Measurements from ENCODE around the gene KRT83. TPM values are rescaled to one million over a fixed set of nuclear protein-coding genes. Genes with fewer than 3 reads are reported as not detected.

The KRT83 gene
- polyA plus RNA-seq (2013, experiment 1 of 2): not detected
- polyA plus RNA-seq (2013, experiment 2 of 2): not detected

DNA sequence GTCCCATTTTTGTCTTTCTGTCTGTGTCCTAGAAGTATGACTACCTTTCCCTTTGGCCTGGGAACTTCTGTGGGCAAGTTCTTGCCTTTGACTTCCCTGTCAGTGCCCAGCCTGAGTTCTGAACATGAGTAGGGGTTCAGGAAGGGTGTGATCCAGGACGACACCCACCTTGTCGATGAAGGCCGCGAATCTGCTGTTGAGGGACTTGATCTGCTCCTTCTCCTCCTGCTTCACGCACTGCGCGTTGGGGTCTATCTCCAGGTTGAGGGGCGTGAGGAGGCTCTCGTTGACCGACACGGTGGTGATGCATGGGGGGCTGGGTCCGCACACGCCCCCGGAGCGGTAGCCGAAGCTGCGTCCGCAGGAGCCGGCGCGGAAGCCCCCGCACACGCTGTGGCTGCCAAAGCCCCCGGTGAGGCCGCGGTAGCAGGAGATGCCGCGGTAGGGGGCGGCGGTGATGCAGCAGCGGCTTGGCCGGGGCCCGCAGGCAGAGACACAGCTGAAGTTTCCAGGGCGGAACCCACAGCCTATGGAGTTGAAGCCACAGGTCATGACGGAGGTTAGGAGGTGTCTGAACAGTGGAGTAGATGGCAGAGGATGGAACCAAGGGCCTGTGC is at the start of gene KRT83:
TSS of gene KRT83 (minus strand) at position 615 of the 617 bp plus-strand sequence. CDS start at position 552, 63 bp downstream.
- no peak within 1 kb of the TSS for H3K14ac ChIP-seq (ENCODE audit: low read length)
- H3K4me1 ChIP-seq (ENCODE audit: control insufficient read depth in 2 of 2, insufficient read depth in 1 of 2, low read depth in 1 of 2, low read length in 2 of 2): peaks cover 0 to 2% of the 10 kb centered on the region in 2 donors
- no peak within 1 kb of the TSS for H3K9ac ChIP-seq (ENCODE audit: low read depth, low read length, poor library complexity)
- H3K27me3 ChIP-seq (ENCODE audit: control insufficient read depth in 3 of 3, insufficient read depth in 3 of 3, low read depth in 1 of 3, low read length in 3 of 3): peaks cover 0 to 11% (median 0%) of the 10 kb centered on the region in 3 experiments
- no peak within 1 kb of the TSS for H3K4ac ChIP-seq (ENCODE audit: low read length)
- H3K18ac ChIP-seq (ENCODE audit: low read length): peak within 1 kb of the TSS; percentile 13
- H3K27ac ChIP-seq (replicated peaks; ENCODE audit: low read length): no peak within 1 kb of the TSS
- WGBS, 2 donors (ENCODE audit: extremely low coverage in 2 of 2, insufficient read length in 2 of 2, insufficient replicate concordance in 1 of 2): no CpG with 5 or more reads among the region's 35 CpGs
- no peak within 1 kb of the TSS for H2AFZ ChIP-seq (ENCODE audit: low read length)
- H2BK15ac ChIP-seq (ENCODE audit: low read length): no peak within 1 kb of the TSS
- H3K23ac ChIP-seq (ENCODE audit: low read depth, low read length, poor library complexity): peak within 1 kb of the TSS; percentile 19
- no peak within 1 kb of the TSS for H2BK5ac ChIP-seq (ENCODE audit: low read length)
- no peak within 1 kb of the TSS for H3K4me3 ChIP-seq (ENCODE audit: low read length in 2 of 2)
- no peak within 1 kb of the TSS for H4K8ac ChIP-seq (ENCODE audit: low read depth, low read length)
- no peak for DNase-seq (ENCODE audit: low spot score)
- no peak within 1 kb of the TSS for H2BK120ac ChIP-seq (ENCODE audit: low read depth, low read length)
- H3K4me2 ChIP-seq (ENCODE audit: insufficient read depth, low read length, poor library complexity, severe bottlenecking): no peak within 1 kb of the TSS
- H3K9me3 ChIP-seq (replicated peaks in 1 of 2; ENCODE audit: control insufficient read depth in 2 of 2, insufficient read depth in 1 of 2, low read depth in 1 of 2, low read length in 2 of 2): no peaks in the 10 kb centered on the region
- no peak within 1 kb of the TSS for H4K91ac ChIP-seq (ENCODE audit: low read depth, low read length, poor library complexity)
- peak within 1 kb of the TSS; percentile 57 for H2AK5ac ChIP-seq (ENCODE audit: low read depth, low read length)
- no peaks in the 10 kb centered on the region for H3K36me3 ChIP-seq (replicated peaks in 1 of 2; ENCODE audit: control insufficient read depth in 2 of 2, insufficient read depth in 2 of 2, low read length in 2 of 2)
- no peaks in the 10 kb centered on the region for H3K79me1 ChIP-seq (ENCODE audit: low read depth, low read length)
- H2BK12ac ChIP-seq (ENCODE audit: low read length): no peak within 1 kb of the TSS

DNA sequence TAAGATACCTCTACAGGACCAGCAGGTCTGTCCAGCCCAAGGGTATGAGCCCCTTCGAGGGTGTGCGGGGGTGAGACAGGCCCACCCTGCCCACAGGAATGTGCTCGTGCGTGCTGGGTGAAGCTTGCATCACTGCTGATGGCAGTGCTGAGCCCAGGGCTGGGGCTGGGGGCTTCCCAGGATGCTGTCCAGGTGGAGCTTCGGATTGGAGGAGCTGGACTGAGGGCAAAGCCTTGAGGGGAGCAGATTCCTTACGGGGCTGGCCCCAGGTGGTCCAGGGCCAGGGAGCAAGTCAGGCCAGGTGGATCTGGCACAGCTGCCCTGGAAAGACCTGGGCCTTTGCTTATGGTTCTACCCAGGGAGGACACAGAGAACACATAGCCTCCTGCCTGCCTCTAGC is 48.6 kb upstream of the KRT83 start:
- Histone ChIP-seq H3K27me3 (ENCODE audit: control insufficient read depth in 3 of 3, insufficient read depth in 3 of 3, low read depth in 1 of 3, low read length in 3 of 3) (peaks cover 0 to 3% (median 0%) of the 10 kb centered on the region in 3 experiments), H2BK12ac (ENCODE audit: low read length) (no peak overlapping the region), H3K14ac (ENCODE audit: low read length) (peak overlapping the region; percentile 11), H3K4ac (ENCODE audit: low read length) (no peak overlapping the region), H3K4me2 (ENCODE audit: insufficient read depth, low read length, poor library complexity, severe bottlenecking) (no peak overlapping the region), H3K23ac (ENCODE audit: low read depth, low read length, poor library complexity) (no peak overlapping the region), H3K4me3 (ENCODE audit: low read length in 2 of 2) (no peak overlapping the region), H2BK120ac (ENCODE audit: low read depth, low read length) (no peak overlapping the region), H3K9me3 (replicated peaks in 1 of 2; ENCODE audit: control insufficient read depth in 2 of 2, insufficient read depth in 1 of 2, low read depth in 1 of 2, low read length in 2 of 2) (no peaks in the 10 kb centered on the region), H2AK5ac (ENCODE audit: low read depth, low read length) (peak overlapping the region; percentile 12), H4K91ac (ENCODE audit: low read depth, low read length, poor library complexity) (no peak overlapping the region), H2BK5ac (ENCODE audit: low read length) (no peak overlapping the region), H2BK15ac (ENCODE audit: low read length) (no peak overlapping the region), H3K4me1 (ENCODE audit: control insufficient read depth in 2 of 2, insufficient read depth in 1 of 2, low read depth in 1 of 2, low read length in 2 of 2) (peaks cover 0 to 2% of the 10 kb centered on the region in 2 donors), H3K9ac (ENCODE audit: low read depth, low read length, poor library complexity) (no peak overlapping the region), H4K8ac (ENCODE audit: low read depth, low read length) (no peak overlapping the region), H3K79me1 (ENCODE audit: low read depth, low read length) (no peaks in the 10 kb centered on the region), H3K18ac (ENCODE audit: low read length) (peak overlapping the region; percentile 39), H2AFZ (ENCODE audit: low read length) (no peak overlapping the region), H3K36me3 (replicated peaks in 1 of 2; ENCODE audit: control insufficient read depth in 2 of 2, insufficient read depth in 2 of 2, low read length in 2 of 2) (no peaks in the 10 kb centered on the region), H3K27ac (replicated peaks; ENCODE audit: low read length) (no peak overlapping the region)
- no peak for DNase-seq (ENCODE audit: low spot score)
- WGBS, 2 donors (ENCODE audit: extremely low coverage in 2 of 2, insufficient read length in 2 of 2, insufficient replicate concordance in 1 of 2): no CpG with 5 or more reads among the region's 6 CpGs

DNA sequence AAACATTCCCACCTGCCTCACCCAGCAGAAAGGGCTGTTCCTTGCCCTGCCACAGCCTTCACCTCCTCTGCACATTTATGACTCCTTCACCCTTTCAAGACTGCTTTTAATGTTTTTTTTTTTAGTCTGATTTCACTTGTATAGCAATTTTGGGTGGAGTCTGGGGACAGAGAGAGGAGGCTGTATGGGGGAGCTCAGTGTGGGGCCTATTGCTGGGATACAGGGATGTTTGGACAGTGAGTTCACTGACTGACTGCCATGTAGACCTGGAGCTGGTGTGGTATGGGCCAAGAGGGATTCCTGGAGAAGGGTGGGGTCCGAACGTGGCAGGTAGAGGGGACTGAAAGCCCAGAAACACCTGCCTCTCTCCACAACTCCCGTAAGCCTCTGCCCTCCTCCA is 48.0 kb upstream of the KRT83 start:
- H3K27ac ChIP-seq (replicated peaks; ENCODE audit: low read length): no peak overlapping the region
- no peak overlapping the region for H2BK12ac ChIP-seq (ENCODE audit: low read length)
- peaks cover 0 to 5% (median 0%) of the 10 kb centered on the region in 3 experiments for H3K27me3 ChIP-seq (ENCODE audit: control insufficient read depth in 3 of 3, insufficient read depth in 3 of 3, low read depth in 1 of 3, low read length in 3 of 3)
- no peak overlapping the region for H3K14ac ChIP-seq (ENCODE audit: low read length)
- no peak overlapping the region for H3K9ac ChIP-seq (ENCODE audit: low read depth, low read length, poor library complexity)
- no peak overlapping the region for H2BK120ac ChIP-seq (ENCODE audit: low read depth, low read length)
- no peaks in the 10 kb centered on the region for H3K9me3 ChIP-seq (replicated peaks in 1 of 2; ENCODE audit: control insufficient read depth in 2 of 2, insufficient read depth in 1 of 2, low read depth in 1 of 2, low read length in 2 of 2)
- no peak overlapping the region for H3K23ac ChIP-seq (ENCODE audit: low read depth, low read length, poor library complexity)
- no peaks in the 10 kb centered on the region for H3K36me3 ChIP-seq (replicated peaks in 1 of 2; ENCODE audit: control insufficient read depth in 2 of 2, insufficient read depth in 2 of 2, low read length in 2 of 2)
- no peak for DNase-seq (ENCODE audit: low spot score)
- no peak overlapping the region for H2BK5ac ChIP-seq (ENCODE audit: low read length)
- peaks cover 0 to 2% of the 10 kb centered on the region in 2 donors for H3K4me1 ChIP-seq (ENCODE audit: control insufficient read depth in 2 of 2, insufficient read depth in 1 of 2, low read depth in 1 of 2, low read length in 2 of 2)
- H3K79me1 ChIP-seq (ENCODE audit: low read depth, low read length): no peaks in the 10 kb centered on the region
- no peak overlapping the region for H3K4me3 ChIP-seq (ENCODE audit: low read length in 2 of 2)
- H2BK15ac ChIP-seq (ENCODE audit: low read length): no peak overlapping the region
- H3K4ac ChIP-seq (ENCODE audit: low read length): no peak overlapping the region
- H4K8ac ChIP-seq (ENCODE audit: low read depth, low read length): no peak overlapping the region
- no peak overlapping the region for H2AK5ac ChIP-seq (ENCODE audit: low read depth, low read length)
- no peak overlapping the region for H2AFZ ChIP-seq (ENCODE audit: low read length)
- H3K4me2 ChIP-seq (ENCODE audit: insufficient read depth, low read length, poor library complexity, severe bottlenecking): no peak overlapping the region
- no CpG with 5 or more reads among the region's 3 CpGs for WGBS, 2 donors (ENCODE audit: extremely low coverage in 2 of 2, insufficient read length in 2 of 2, insufficient replicate concordance in 1 of 2)
- no peak overlapping the region for H3K18ac ChIP-seq (ENCODE audit: low read length)
- H4K91ac ChIP-seq (ENCODE audit: low read depth, low read length, poor library complexity): no peak overlapping the region

DNA sequence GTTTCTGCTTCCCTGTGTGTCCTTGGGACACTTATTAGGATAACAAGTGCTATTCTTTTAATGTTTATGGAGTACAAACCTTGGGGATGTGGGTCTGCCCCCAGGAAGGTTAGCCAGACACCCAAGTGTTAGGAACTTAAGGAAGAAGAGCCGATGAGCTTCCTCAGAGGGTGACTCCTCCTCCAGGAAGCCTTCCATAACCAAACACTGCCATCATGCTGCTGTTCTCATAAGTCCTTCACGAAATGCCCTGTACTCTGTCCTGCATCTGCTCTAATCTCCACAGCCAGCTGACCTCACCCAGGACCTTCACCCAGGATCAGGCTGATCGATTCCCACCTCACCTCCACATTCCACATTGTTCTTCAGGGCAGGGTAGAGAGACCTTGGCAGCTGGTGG is 47.3 kb upstream of the KRT83 start:
- Histone ChIP-seq H3K27ac (replicated peaks; ENCODE audit: low read length) (no peak overlapping the region), H3K36me3 (replicated peaks in 1 of 2; ENCODE audit: control insufficient read depth in 2 of 2, insufficient read depth in 2 of 2, low read length in 2 of 2) (no peaks in the 10 kb centered on the region), H4K8ac (ENCODE audit: low read depth, low read length) (no peak overlapping the region), H4K91ac (ENCODE audit: low read depth, low read length, poor library complexity) (no peak overlapping the region), H3K79me1 (ENCODE audit: low read depth, low read length) (no peaks in the 10 kb centered on the region), H3K18ac (ENCODE audit: low read length) (no peak overlapping the region), H3K4ac (ENCODE audit: low read length) (no peak overlapping the region), H3K4me1 (ENCODE audit: control insufficient read depth in 2 of 2, insufficient read depth in 1 of 2, low read depth in 1 of 2, low read length in 2 of 2) (peaks cover 0 to 2% of the 10 kb centered on the region in 2 donors), H2AK5ac (ENCODE audit: low read depth, low read length) (no peak overlapping the region), H3K4me3 (ENCODE audit: low read length in 2 of 2) (no peak overlapping the region), H3K4me2 (ENCODE audit: insufficient read depth, low read length, poor library complexity, severe bottlenecking) (no peak overlapping the region), H3K9me3 (replicated peaks in 1 of 2; ENCODE audit: control insufficient read depth in 2 of 2, insufficient read depth in 1 of 2, low read depth in 1 of 2, low read length in 2 of 2) (no peaks in the 10 kb centered on the region), H3K14ac (ENCODE audit: low read length) (no peak overlapping the region), H3K23ac (ENCODE audit: low read depth, low read length, poor library complexity) (no peak overlapping the region), H3K27me3 (ENCODE audit: control insufficient read depth in 3 of 3, insufficient read depth in 3 of 3, low read depth in 1 of 3, low read length in 3 of 3) (peaks cover 0 to 5% (median 0%) of the 10 kb centered on the region in 3 experiments), H3K9ac (ENCODE audit: low read depth, low read length, poor library complexity) (no peak overlapping the region), H2BK12ac (ENCODE audit: low read length) (no peak overlapping the region), H2BK120ac (ENCODE audit: low read depth, low read length) (no peak overlapping the region), H2AFZ (ENCODE audit: low read length) (no peak overlapping the region), H2BK5ac (ENCODE audit: low read length) (no peak overlapping the region), H2BK15ac (ENCODE audit: low read length) (no peak overlapping the region)
- WGBS, 2 donors (ENCODE audit: extremely low coverage in 2 of 2, insufficient read length in 2 of 2, insufficient replicate concordance in 1 of 2): no CpG with 5 or more reads among the region's 3 CpGs
- DNase-seq (ENCODE audit: low spot score): no peak
